Measurements from ENCODE around the gene PGAP6. TPM values are rescaled to one million over a fixed set of nuclear protein-coding genes. Genes with fewer than 3 reads are reported as not detected.
"Not testable (repeated sequence)": the region's sequence is repeated elsewhere in the genome, so short reads cannot be mapped to it uniquely, and the experiment has no call there.

Gene PGAP6
- total RNA-seq, 1 experiment from 2014 or later: 128 TPM

- Histone ChIP-seq H3K4me1 (ENCODE audit: control insufficient read depth, insufficient read depth, low read length) (peaks cover 3% of the 10 kb centered on the region; the same call in 1 of the 2 replicates), H3K27ac (ENCODE audit: low read length) (no peak overlapping the region), H3K27me3 (ENCODE audit: control insufficient read depth, insufficient read depth, low read length) (no peaks in the 10 kb centered on the region), H3K4me3 (ENCODE audit: low read depth in 2 of 2, low read length in 2 of 2) (no peak overlapping the region), H3K36me3 (ENCODE audit: control insufficient read depth, insufficient read depth, low read length) (peaks cover 5% of the 10 kb centered on the region; the same call in 1 of the 2 replicates), H3K9me3 (ENCODE audit: control insufficient read depth, insufficient read depth, low read depth, low read length) (no peaks in the 10 kb centered on the region)
- in situ Hi-C loops (cut with HindIII; ENCODE audit: low pct_unique_long_range_greater_than_20kb, low sequenced_read_pairs): no loop called here
- no peak for ATAC-seq
- POLR2A ChIA-PET: interaction anchor here (0.7 kb wide), 1 partner anchor 938 kb away, joined by 3 read pairs; no protein-coding TSS in a partner anchor
- CTCF ChIA-PET: no interaction called here
- no peak for DNase-seq (ENCODE audit: low read depth, low spot score)
- intact Hi-C loops (cut with micrococcal nuclease; ENCODE audit: unreplicated experiment): no loop called here
- TF ChIP-seq SIN3A (IDR thresholded peaks at IDR 0.05; ENCODE audit: borderline replicate concordance, insufficient read depth, low read depth, low read length) (no peak), CTCF (IDR thresholded peaks at IDR 0.05) (no peak), TCF7L2 (IDR thresholded peaks at IDR 0.05; ENCODE audit: low read depth, low read length) (no peak), REST (IDR thresholded peaks at IDR 0.05; ENCODE audit: insufficient read depth in 1 of 2, low read depth in 2 of 2, low read length in 1 of 2) (no peak), POLR2AphosphoS5 (IDR thresholded peaks at IDR 0.05; ENCODE audit: low read depth, low read length) (no peak)
- no TSS peak for BruUV-seq (replicated peaks)
Measured at GRCh38 chr16:342455-343213, 39.1 kb downstream of the PGAP6 start.

- BruUV-seq (replicated peaks); ATAC-seq; intact Hi-C loops (cut with micrococcal nuclease; ENCODE audit: unreplicated experiment); H3K4me3 ChIP-seq (ENCODE audit: low read depth in 2 of 2, low read length in 2 of 2); H3K9me3 ChIP-seq (ENCODE audit: control insufficient read depth, insufficient read depth, low read depth, low read length); CTCF ChIA-PET; H3K4me1 ChIP-seq (ENCODE audit: control insufficient read depth, insufficient read depth, low read length); H3K27ac ChIP-seq (ENCODE audit: low read length); in situ Hi-C loops (cut with HindIII; ENCODE audit: low pct_unique_long_range_greater_than_20kb, low sequenced_read_pairs); DNase-seq (ENCODE audit: low read depth, low spot score); H3K36me3 ChIP-seq (ENCODE audit: control insufficient read depth, insufficient read depth, low read length); H3K27me3 ChIP-seq (ENCODE audit: control insufficient read depth, insufficient read depth, low read length): not testable (repeated sequence)
- POLR2A ChIA-PET: interaction anchor here (0.8 kb wide), 1 partner anchor 11 kb away, joined by 3 read pairs; no protein-coding TSS in a partner anchor
Measured at GRCh38 chr16:341974-342336, 39.8 kb downstream of the PGAP6 start.

GRCh38 chr16:341095-341973 lies 40.4 kb downstream of the PGAP6 start:
- H3K27ac ChIP-seq (ENCODE audit: low read length); CTCF ChIA-PET; H3K4me1 ChIP-seq (ENCODE audit: control insufficient read depth, insufficient read depth, low read length); DNase-seq (ENCODE audit: low read depth, low spot score); intact Hi-C loops (cut with micrococcal nuclease; ENCODE audit: unreplicated experiment); H3K36me3 ChIP-seq (ENCODE audit: control insufficient read depth, insufficient read depth, low read length); BruUV-seq (replicated peaks); H3K9me3 ChIP-seq (ENCODE audit: control insufficient read depth, insufficient read depth, low read depth, low read length); in situ Hi-C loops (cut with HindIII; ENCODE audit: low pct_unique_long_range_greater_than_20kb, low sequenced_read_pairs); ATAC-seq; H3K4me3 ChIP-seq (ENCODE audit: low read depth in 2 of 2, low read length in 2 of 2); H3K27me3 ChIP-seq (ENCODE audit: control insufficient read depth, insufficient read depth, low read length): not testable (repeated sequence)
- POLR2A ChIA-PET: interaction anchor here (0.6 to 0.8 kb wide), 2 partner anchors 12 to 116 kb away, joined by 3 read pairs; no protein-coding TSS in a partner anchor
